ENCODE results near the gene PDIA5. TPM values are rescaled to one million over a fixed set of nuclear protein-coding genes. Genes with fewer than 3 reads are reported as not detected.

Gene PDIA5
- total RNA-seq, 1 experiment from 2014 or later: 41.5 TPM

GRCh38 chr3:123147754-123148535, 81.1 kb downstream of the PDIA5 start:
- Mint-ChIP-seq H3K27me3 (ENCODE audit: low read depth) (no peaks in the 10 kb centered on the region), H3K4me3 (no peak overlapping the region), H3K36me3 (peaks cover 54% of the 10 kb centered on the region), H3K9me3 (no peaks in the 10 kb centered on the region), H3K4me1 (peaks cover 13% of the 10 kb centered on the region), H3K27ac (no peak overlapping the region)
- DNase-seq (ENCODE audit: low spot score): no peak
- CTCF ChIA-PET: interaction anchor here (1.1 kb wide), 1 partner anchor 121 kb away, joined by 4 read pairs; the partner anchor contains the start of gene SEMA5B
- POLR2A ChIA-PET: no interaction called here
- TF ChIP-seq FOXP4 (CRISPR knock-in tag; IDR thresholded peaks at IDR 0.05) (no peak), JAZF1 (CRISPR knock-in tag; IDR thresholded peaks at IDR 0.05) (no peak), ZNF121 (CRISPR knock-in tag; IDR thresholded peaks at IDR 0.05) (peak; percentile 66)
- TF ChIP-seq, protein P1, sequence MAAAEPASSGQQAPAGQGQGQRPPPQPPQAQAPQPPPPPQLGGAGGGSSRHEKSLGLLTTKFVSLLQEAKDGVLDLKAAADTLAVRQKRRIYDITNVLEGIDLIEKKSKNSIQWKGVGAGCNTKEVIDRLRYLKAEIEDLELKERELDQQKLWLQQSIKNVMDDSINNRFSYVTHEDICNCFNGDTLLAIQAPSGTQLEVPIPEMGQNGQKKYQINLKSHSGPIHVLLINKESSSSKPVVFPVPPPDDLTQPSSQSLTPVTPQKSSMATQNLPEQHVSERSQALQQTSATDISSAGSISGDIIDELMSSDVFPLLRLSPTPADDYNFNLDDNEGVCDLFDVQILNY (CRISPR knock-in tag; IDR thresholded peaks at IDR 0.05): no peak
- no peak for ATAC-seq

DNA sequence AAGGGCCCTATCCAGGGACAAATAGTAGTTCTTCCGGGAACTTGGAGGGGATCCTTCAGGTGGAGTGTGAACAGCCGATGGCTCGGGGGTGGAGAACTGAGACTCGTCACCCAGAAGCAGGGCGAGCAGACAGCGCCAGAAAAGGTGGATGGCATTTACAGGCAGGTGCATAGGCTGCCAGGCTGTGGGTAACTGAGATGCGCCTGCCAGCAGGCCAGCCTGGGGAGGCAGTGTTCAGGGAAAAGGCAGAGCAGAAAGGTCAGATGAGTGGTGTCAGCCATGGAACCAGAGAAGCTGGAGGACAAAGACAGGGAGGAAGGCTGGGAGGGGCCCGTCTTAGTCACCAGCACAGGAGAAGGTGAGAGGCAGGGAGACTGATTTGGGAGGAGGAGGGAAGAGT, 81.9 kb downstream of the PDIA5 start:
- Mint-ChIP-seq H3K4me3 (no peak overlapping the region), H3K27me3 (ENCODE audit: low read depth) (no peaks in the 10 kb centered on the region), H3K4me1 (peaks cover 7% of the 10 kb centered on the region), H3K36me3 (peaks cover 54% of the 10 kb centered on the region), H3K9me3 (no peaks in the 10 kb centered on the region), H3K27ac (peak overlapping the region; percentile 3)
- ATAC-seq (no peak), DNase-seq (ENCODE audit: low spot score) (no peak)
- POLR2A ChIA-PET: no interaction called here
- TF ChIP-seq, protein P2, sequence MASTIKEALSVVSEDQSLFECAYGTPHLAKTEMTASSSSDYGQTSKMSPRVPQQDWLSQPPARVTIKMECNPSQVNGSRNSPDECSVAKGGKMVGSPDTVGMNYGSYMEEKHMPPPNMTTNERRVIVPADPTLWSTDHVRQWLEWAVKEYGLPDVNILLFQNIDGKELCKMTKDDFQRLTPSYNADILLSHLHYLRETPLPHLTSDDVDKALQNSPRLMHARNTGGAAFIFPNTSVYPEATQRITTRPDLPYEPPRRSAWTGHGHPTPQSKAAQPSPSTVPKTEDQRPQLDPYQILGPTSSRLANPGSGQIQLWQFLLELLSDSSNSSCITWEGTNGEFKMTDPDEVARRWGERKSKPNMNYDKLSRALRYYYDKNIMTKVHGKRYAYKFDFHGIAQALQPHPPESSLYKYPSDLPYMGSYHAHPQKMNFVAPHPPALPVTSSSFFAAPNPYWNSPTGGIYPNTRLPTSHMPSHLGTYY (CRISPR knock-in tag; IDR thresholded peaks at IDR 0.05): no peak
- no peak for TF ChIP-seq ZNF138 (CRISPR knock-in tag; conservative IDR thresholded peaks at IDR 0.05)
- TF ChIP-seq NFYB (CRISPR knock-in tag; conservative IDR thresholded peaks at IDR 0.05; ENCODE audit: low read depth): no peak
- CTCF ChIA-PET: interaction anchor here (1.1 kb wide), 1 partner anchor 121 kb away, joined by 4 read pairs; the partner anchor contains the start of gene SEMA5B

GRCh38 chr3:123149525-123149924, 82.7 kb downstream of the PDIA5 start:
- H3K4me3 Mint-ChIP-seq: no peak overlapping the region
- no peaks in the 10 kb centered on the region for H3K4me1 Mint-ChIP-seq
- ChIA-PET POLR2A (no interaction called here), CTCF (interaction anchor here (1.1 kb wide), 1 partner anchor 122 kb away, joined by 4 read pairs; the partner anchor contains the start of gene SEMA5B)
- ATAC-seq (no peak), DNase-seq (ENCODE audit: low spot score) (no peak)
- H3K36me3 Mint-ChIP-seq: peaks cover 49% of the 10 kb centered on the region
- no peaks in the 10 kb centered on the region for H3K9me3 Mint-ChIP-seq
- H3K27ac Mint-ChIP-seq: no peak overlapping the region
- TF ChIP-seq NR2C2 (CRISPR knock-in tag; IDR thresholded peaks at IDR 0.05) (no peak), NFYB (CRISPR knock-in tag; conservative IDR thresholded peaks at IDR 0.05; ENCODE audit: low read depth) (no peak), KAT7 (CRISPR knock-in tag; IDR thresholded peaks at IDR 0.05; ENCODE audit: borderline replicate concordance) (no peak), ZNF512 (CRISPR knock-in tag; IDR thresholded peaks at IDR 0.05; ENCODE audit: borderline replicate concordance) (no peak), PRRX2 (CRISPR knock-in tag; IDR thresholded peaks at IDR 0.05) (no peak), E2F1 (CRISPR knock-in tag; IDR thresholded peaks at IDR 0.05) (no peak), JUN (CRISPR knock-in tag; IDR thresholded peaks at IDR 0.05) (no peak), PREB (CRISPR knock-in tag; IDR thresholded peaks at IDR 0.05; ENCODE audit: borderline replicate concordance) (no peak)
- TF ChIP-seq, protein P3, sequence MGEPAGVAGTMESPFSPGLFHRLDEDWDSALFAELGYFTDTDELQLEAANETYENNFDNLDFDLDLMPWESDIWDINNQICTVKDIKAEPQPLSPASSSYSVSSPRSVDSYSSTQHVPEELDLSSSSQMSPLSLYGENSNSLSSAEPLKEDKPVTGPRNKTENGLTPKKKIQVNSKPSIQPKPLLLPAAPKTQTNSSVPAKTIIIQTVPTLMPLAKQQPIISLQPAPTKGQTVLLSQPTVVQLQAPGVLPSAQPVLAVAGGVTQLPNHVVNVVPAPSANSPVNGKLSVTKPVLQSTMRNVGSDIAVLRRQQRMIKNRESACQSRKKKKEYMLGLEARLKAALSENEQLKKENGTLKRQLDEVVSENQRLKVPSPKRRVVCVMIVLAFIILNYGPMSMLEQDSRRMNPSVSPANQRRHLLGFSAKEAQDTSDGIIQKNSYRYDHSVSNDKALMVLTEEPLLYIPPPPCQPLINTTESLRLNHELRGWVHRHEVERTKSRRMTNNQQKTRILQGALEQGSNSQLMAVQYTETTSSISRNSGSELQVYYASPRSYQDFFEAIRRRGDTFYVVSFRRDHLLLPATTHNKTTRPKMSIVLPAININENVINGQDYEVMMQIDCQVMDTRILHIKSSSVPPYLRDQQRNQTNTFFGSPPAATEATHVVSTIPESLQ (CRISPR knock-in tag; IDR thresholded peaks at IDR 0.05): no peak
- H3K27me3 Mint-ChIP-seq (ENCODE audit: low read depth): no peaks in the 10 kb centered on the region

All from WTC11 (cell line).